Body of pancreas (tissue), 4 donors: ENCODE data around the gene ZNF77. TPM values are rescaled to one million over a fixed set of nuclear protein-coding genes. Genes with fewer than 3 reads are reported as not detected.

Experiments
- ATAC-seq: fragments of 150-250 bp; one replicate; pipeline ENCODE4 v1.9.1; 2016
- DNase-seq, 4 donors: peaks; one replicate each; pipeline ENCODE4 v3.0.0-alpha.2; 2019
- H3K27ac ChIP-seq, 4 donors: fragments of 200-600 bp; sonication (generic); 1 replicate in 3 of 4; 2 replicates in 1 of 4; pipeline versions ENCODE4 v1.5.1 to v1.6.1; 2016 to 2019; ENCODE audit warnings: mild to moderate bottlenecking in 1 of 4, mixed read lengths in 1 of 4, moderate library complexity in 1 of 4
- H3K27me3 ChIP-seq, 2 donors: fragments of 200-600 bp; sonication (generic); one replicate each; pipeline ENCODE4 v1.6.0; 2016; ENCODE audit warnings: mild to moderate bottlenecking in 1 of 2
- H3K36me3 ChIP-seq, 2 donors: fragments of 200-600 bp; sonication (generic); replicated peaks in 1 of 2; 2 replicates each; pipeline ENCODE4 v1.5.1; 2016; ENCODE audit warnings: low read depth in 2 of 2; ENCODE audit not compliant: insufficient read depth in 1 of 2
- H3K4me1 ChIP-seq: fragments of 200-600 bp; sonication (generic); one replicate; pipeline ENCODE4 v1.6.0; 2016
- H3K4me3 ChIP-seq, 2 donors: fragments of 200-600 bp; sonication (generic); 1 replicate in 1 of 2; 2 replicates in 1 of 2; pipeline ENCODE4 v1.5.1; 2016 to 2019
- H3K9me3 ChIP-seq, 3 donors: fragments of 200-600 bp; sonication (generic); 1 replicate in 2 of 3; 2 replicates in 1 of 3; pipeline ENCODE4 v1.5.1; 2016
- CTCF ChIP-seq, 7 experiments: fragments of 450-650 bp in 4 of 7; fragments of 200-600 bp in 3 of 7; sonication (generic) in 3 of 7; IDR thresholded peaks; one replicate each; pipeline ENCODE4 v1.5.1; 2016 to 2019; ENCODE audit warnings: antibody characterized with exemption in 7 of 7
- POLR2A ChIP-seq, 3 donors: fragments of 450-650 bp; IDR thresholded peaks; one replicate each; pipeline ENCODE4 v1.6.1; 2016; ENCODE audit warnings: antibody characterized with exemption in 3 of 3, mild to moderate bottlenecking in 2 of 3
- WGBS, 2 donors: methylation state at CpG; one replicate each; pipeline ENCODE4 v1.1.5; 2017; 5-methylcytosine and 5-hydroxymethylcytosine counted together
- intact Hi-C: fragments of 100-400 bp; cut with DNase I; formaldehyde crosslinking; loops from one replicate; pipeline ENCODE4 v1.15.1; 2023
- total RNA-seq, 2 donors: library from RNA; depleted of rRNA; stranded (reverse); fragments of >200 nt; gene quantifications; one replicate each; pipeline ENCODE4 v1.1.0, GENCODE V29; 2016

ZNF77 gene
- total RNA-seq, 2 donors from 2014 or later = 3.3 to 6.2 TPM

- H3K27ac ChIP-seq = peak overlapping the region in 2 of 4 donors; percentile 0 to 44
- ATAC-seq (no peak), DNase-seq (peak in 1 of 4 donors; percentile 47)
- peaks cover 37% of the 10 kb centered on the region for H3K4me1 ChIP-seq
- 42 to 67% methylated on average over 14 of the region's 14 CpGs for WGBS, 2 donors
- no peaks in the 10 kb centered on the region for H3K36me3 ChIP-seq
- TF ChIP-seq CTCF (IDR thresholded peaks at IDR 0.05) (no peak), POLR2A (IDR thresholded peaks at IDR 0.05) (peak in 2 of 3 donors; percentile 11 to 15)
- H3K9me3 ChIP-seq = no peaks in the 10 kb centered on the region
- no peak overlapping the region for H3K4me3 ChIP-seq
- intact Hi-C loops = no loop called here
- no peaks in the 10 kb centered on the region for H3K27me3 ChIP-seq
Measured at GRCh38 chr19:2974342-2975041, 29.7 kb upstream of the ZNF77 start.

GRCh38 chr19:2973229-2973628 is 28.5 kb upstream of the ZNF77 start:
- WGBS, 2 donors = 75 to 88% methylated on average over 8 of the region's 8 CpGs
- Histone ChIP-seq H3K9me3 (no peaks in the 10 kb centered on the region), H3K27ac (peak overlapping the region in 2 of 4 donors; percentile 32 to 62), H3K4me3 (no peak overlapping the region), H3K4me1 (peaks cover 46% of the 10 kb centered on the region), H3K36me3 (no peaks in the 10 kb centered on the region), H3K27me3 (no peaks in the 10 kb centered on the region)
- ATAC-seq (no peak), DNase-seq (peak in 2 of 4 donors; percentile 39 to 41)
- intact Hi-C loops = no loop called here
- TF ChIP-seq CTCF (IDR thresholded peaks at IDR 0.05) = no peak
- TF ChIP-seq POLR2A (IDR thresholded peaks at IDR 0.05) = no peak

GRCh38 chr19:2970201-2970835 is 25.5 kb upstream of the ZNF77 start:
- H3K36me3 ChIP-seq = no peaks in the 10 kb centered on the region
- WGBS, 2 donors = 73 to 86% methylated on average over 6 to 9 of the region's 9 CpGs
- peaks cover 26% of the 10 kb centered on the region for H3K4me1 ChIP-seq
- no peaks in the 10 kb centered on the region for H3K27me3 ChIP-seq
- DNase-seq = no peak
- no peak for TF ChIP-seq POLR2A (IDR thresholded peaks at IDR 0.05)
- TF ChIP-seq CTCF (IDR thresholded peaks at IDR 0.05) = no peak
- H3K9me3 ChIP-seq = no peaks in the 10 kb centered on the region
- H3K27ac ChIP-seq = peak overlapping the region in 2 of 4 donors; percentile 62 to 83
- no peak overlapping the region for H3K4me3 ChIP-seq
- peak; percentile 8 for ATAC-seq
- intact Hi-C loops = no loop called here

- intact Hi-C loops = loop anchor here (10.0 kb wide), 1 partner anchor 66 kb away; no protein-coding TSS in a partner anchor
- WGBS, 2 donors = 0 to 6% methylated on average over 4 to 5 of the region's 5 CpGs
- ATAC-seq = peak; percentile 86
Measured at GRCh38 chr19:2969104-2969504, 24.3 kb upstream of the ZNF77 start.

More at GRCh38 chr19:2969104-2969504, 24.3 kb upstream of the ZNF77 start:
- Histone ChIP-seq H3K4me3 (no peak overlapping the region), H3K9me3 (no peaks in the 10 kb centered on the region), H3K36me3 (no peaks in the 10 kb centered on the region), H3K27me3 (no peaks in the 10 kb centered on the region), H3K27ac (peak overlapping the region; percentile 60 to 86 (median 80)), H3K4me1 (peaks cover 26% of the 10 kb centered on the region)
- peak; percentile 77 to 88 (median 86) for DNase-seq
- TF ChIP-seq POLR2A (IDR thresholded peaks at IDR 0.05) (peak in 2 of 3 donors; percentile 34 to 36), CTCF (IDR thresholded peaks at IDR 0.05) (no peak)
